Measurements from ENCODE around the gene FOXC1.

FOXC1 gene

GRCh38 chr6:1611572-1612298 lies 2.0 kb downstream of the FOXC1 start:
- peak; percentile 55 for DNase-seq (ENCODE audit: low read depth, low spot score)

GRCh38 chr6:1612299-1612973 lies 2.7 kb downstream of the FOXC1 start:
- DNase-seq (ENCODE audit: low read depth, low spot score), result no peak

GRCh38 chr6:1612974-1613306 lies 3.2 kb downstream of the FOXC1 start:
- DNase-seq (ENCODE audit: low read depth, low spot score), result peak; percentile 50

- DNase-seq (ENCODE audit: low read depth, low spot score), result no peak
These were observed 3.6 kb downstream of the FOXC1 start for GRCh38 chr6:1613346-1613687.

GRCh38 chr6:1613688-1614447 lies 4.2 kb downstream of the FOXC1 start:
- peak; percentile 58 for DNase-seq (ENCODE audit: low read depth, low spot score)

GRCh38 chr6:1614448-1615150 lies 4.9 kb downstream of the FOXC1 start:
- peak; percentile 28 for DNase-seq (ENCODE audit: low read depth, low spot score)

GRCh38 chr6:1615151-1615852 lies 5.6 kb downstream of the FOXC1 start:
- DNase-seq (ENCODE audit: low read depth, low spot score), result peak; percentile 25

- DNase-seq (ENCODE audit: low read depth, low spot score), result no peak
These were observed 6.2 kb downstream of the FOXC1 start for GRCh38 chr6:1615853-1616420.

GRCh38 chr6:1616701-1617463 lies 7.2 kb downstream of the FOXC1 start:
- DNase-seq (ENCODE audit: low read depth, low spot score), result no peak

GRCh38 chr6:1617466-1618310 lies 8.0 kb downstream of the FOXC1 start:
- no peak for DNase-seq (ENCODE audit: low read depth, low spot score)

- DNase-seq (ENCODE audit: low read depth, low spot score), result no peak
These were observed 8.8 kb downstream of the FOXC1 start for GRCh38 chr6:1618311-1619097.

GRCh38 chr6:1619098-1619672 lies 9.5 kb downstream of the FOXC1 start:
- DNase-seq (ENCODE audit: low read depth, low spot score), result no peak

- peak; percentile 41 for DNase-seq (ENCODE audit: low read depth, low spot score)
These were observed 10.2 kb downstream of the FOXC1 start for GRCh38 chr6:1619673-1620503.

GRCh38 chr6:1620504-1621069 lies 10.9 kb downstream of the FOXC1 start:
- no peak for DNase-seq (ENCODE audit: low read depth, low spot score)

GRCh38 chr6:1621070-1621701 lies 11.5 kb downstream of the FOXC1 start:
- no peak for DNase-seq (ENCODE audit: low read depth, low spot score)

- DNase-seq (ENCODE audit: low read depth, low spot score), result no peak
These were observed 12.6 kb downstream of the FOXC1 start for GRCh38 chr6:1622220-1622850.
